Brain microvascular endothelial cell (primary cell): Measurements from ENCODE around the gene TSPEAR.

ENCODE experiments used
- DNase-seq: peaks from one replicate; pipeline ENCODE4 v3.0.0-alpha.2; 2020
- H3K27ac ChIP-seq: fragments of 250-450 bp; sonication (Bioruptor Pico); 2 replicates; pipeline ENCODE4 v1.5.1; 2020; ENCODE audit warnings: mild to moderate bottlenecking, moderate library complexity
- H3K27me3 ChIP-seq: fragments of 250-450 bp; sonication (Bioruptor Pico); replicated peaks from 2 replicates; pipeline ENCODE4 v1.5.1; 2020; ENCODE audit warnings: mild to moderate bottlenecking
- H3K36me3 ChIP-seq: fragments of 250-450 bp; sonication (Bioruptor Pico); replicated peaks from 2 replicates; pipeline ENCODE4 v1.5.1; 2020; ENCODE audit warnings: mild to moderate bottlenecking
- H3K4me3 ChIP-seq: 2 replicates; pipeline ENCODE4 v1.5.1; 2011; ENCODE audit warnings: low read depth, mild to moderate bottlenecking, control low read depth, low read length, moderate library complexity
- CTCF ChIP-seq: IDR thresholded peaks from 2 replicates; pipeline ENCODE4 v1.5.1; 2011; ENCODE audit warnings: low read depth, mild to moderate bottlenecking, moderate library complexity, low read length, control low read depth, inconsistent platforms; ENCODE audit errors: missing control alignments
- in situ Hi-C: cut with HindIII; loops from 2 replicates; pipeline ENCODE4 v1.10.0; 2017; ENCODE audit warnings: low sequenced_read_pairs, low pct_ligation_motif_present

The TSPEAR gene

GRCh38 chr21:44525391-44526095 is 185.8 kb downstream of the TSPEAR start:
- H3K27me3 ChIP-seq = no peaks in the 10 kb centered on the region
- no peaks in the 10 kb centered on the region for H3K36me3 ChIP-seq
- no peak overlapping the region for H3K4me3 ChIP-seq
- H3K27ac ChIP-seq = no peak overlapping the region
- TF ChIP-seq CTCF = no peak
- in situ Hi-C loops = no loop called here
- DNase-seq = no peak

GRCh38 chr21:44524414-44525371 is 186.7 kb downstream of the TSPEAR start:
- Histone ChIP-seq H3K27ac (no peak overlapping the region), H3K36me3 (no peaks in the 10 kb centered on the region), H3K4me3 (no peak overlapping the region), H3K27me3 (no peaks in the 10 kb centered on the region)
- in situ Hi-C loops = no loop called here
- no peak for TF ChIP-seq CTCF
- no peak for DNase-seq

GRCh38 chr21:44523567-44524413 is 187.6 kb downstream of the TSPEAR start:
- H3K27me3 ChIP-seq = no peaks in the 10 kb centered on the region
- no peak for DNase-seq
- H3K4me3 ChIP-seq = no peak overlapping the region
- in situ Hi-C loops = no loop called here
- H3K36me3 ChIP-seq = no peaks in the 10 kb centered on the region
- TF ChIP-seq CTCF = no peak
- no peak overlapping the region for H3K27ac ChIP-seq

GRCh38 chr21:44522753-44523204 is 188.6 kb downstream of the TSPEAR start:
- no peak for TF ChIP-seq CTCF
- H3K36me3 ChIP-seq = no peaks in the 10 kb centered on the region
- no peak overlapping the region for H3K4me3 ChIP-seq
- in situ Hi-C loops = no loop called here
- no peak for DNase-seq
- H3K27me3 ChIP-seq = no peaks in the 10 kb centered on the region
- H3K27ac ChIP-seq = no peak overlapping the region

GRCh38 chr21:44521928-44522752 is 189.2 kb downstream of the TSPEAR start:
- no peak overlapping the region for H3K4me3 ChIP-seq
- TF ChIP-seq CTCF = no peak
- H3K27ac ChIP-seq = no peak overlapping the region
- H3K36me3 ChIP-seq = no peaks in the 10 kb centered on the region
- DNase-seq = no peak
- in situ Hi-C loops = no loop called here
- no peaks in the 10 kb centered on the region for H3K27me3 ChIP-seq
